NCI-H2196 (cell line): Measurements from ENCODE around the gene CACNG4.
A peak's percentile ranks its signal among the peaks of the same experiment; 100 is the strongest.

ENCODE experiments used
- DNase-seq: peaks from one replicate; lab custom pipeline; 2025; ENCODE audit not compliant: unreplicated experiment; lab: John Stamatoyannopoulos, UW

CACNG4 gene

DNA sequence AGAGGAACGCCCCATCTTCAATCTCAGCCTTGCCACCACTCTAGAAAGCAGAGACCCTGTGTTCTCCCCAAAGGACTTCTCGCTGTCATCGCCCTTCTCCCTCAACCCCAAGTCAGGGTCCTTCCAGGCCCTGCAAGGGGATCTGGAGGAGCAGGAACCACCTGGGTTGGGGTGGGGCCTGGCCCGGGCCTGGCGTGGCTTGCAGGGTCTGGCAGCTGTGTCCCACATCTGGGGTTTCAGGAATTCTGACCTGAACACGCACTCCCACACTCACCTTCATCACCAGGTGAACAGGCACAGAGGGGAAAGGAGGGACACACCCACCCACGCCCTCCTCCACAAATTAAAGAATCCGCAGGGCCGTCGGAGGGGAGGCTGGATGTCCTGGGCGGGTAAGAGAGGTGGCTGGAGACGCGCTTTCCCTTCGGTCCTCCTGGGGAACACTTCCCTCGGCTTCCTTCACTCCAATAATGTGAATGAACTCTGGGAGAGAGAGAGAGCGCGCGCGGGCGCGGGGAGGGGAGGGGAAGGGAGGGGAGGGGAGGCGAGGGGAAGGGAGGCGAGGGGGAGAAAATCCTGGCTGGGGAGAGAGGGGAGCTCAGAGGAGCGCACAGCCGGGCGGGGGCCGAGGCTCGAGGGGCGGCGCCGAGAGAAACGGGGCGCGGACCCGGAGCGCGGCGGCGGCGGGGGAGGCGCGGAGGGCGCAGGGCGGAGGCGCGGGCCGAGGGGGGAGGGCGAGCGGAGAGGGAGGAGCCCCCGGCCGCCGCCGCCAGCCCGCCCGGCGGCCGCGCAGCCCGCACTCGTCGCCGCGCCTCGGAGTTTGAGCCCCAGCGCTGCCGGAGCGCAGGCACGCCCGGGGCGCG is at the start of gene CACNG4:
CACNG4 (plus strand) TSS at position 799 of the 863 bp plus-strand sequence. CDS start 205 bp downstream, outside the sequence.
- DNase-seq: peak; percentile 65

DNA sequence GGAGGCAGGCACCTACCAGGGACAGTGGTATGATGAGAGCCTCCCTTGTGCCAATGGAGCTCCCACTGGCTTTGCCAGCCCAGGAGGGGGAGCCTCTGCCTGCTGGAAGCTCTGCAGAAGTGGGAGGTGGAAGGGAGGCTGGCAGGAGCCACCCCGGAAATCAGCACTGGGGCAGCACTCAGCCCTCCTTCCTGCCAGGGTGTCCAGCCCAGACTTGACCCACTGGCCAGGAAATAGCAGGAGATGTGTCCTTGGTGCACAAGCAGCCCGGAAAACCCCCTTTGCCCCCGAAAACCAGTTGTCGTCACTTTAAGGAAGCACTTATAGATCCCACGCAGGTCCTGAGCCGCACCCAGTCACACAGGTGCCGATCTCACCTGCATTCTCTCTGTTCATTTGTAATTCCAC is 49.3 kb upstream of the CACNG4 start:
- peak; percentile 24 for DNase-seq

DNA sequence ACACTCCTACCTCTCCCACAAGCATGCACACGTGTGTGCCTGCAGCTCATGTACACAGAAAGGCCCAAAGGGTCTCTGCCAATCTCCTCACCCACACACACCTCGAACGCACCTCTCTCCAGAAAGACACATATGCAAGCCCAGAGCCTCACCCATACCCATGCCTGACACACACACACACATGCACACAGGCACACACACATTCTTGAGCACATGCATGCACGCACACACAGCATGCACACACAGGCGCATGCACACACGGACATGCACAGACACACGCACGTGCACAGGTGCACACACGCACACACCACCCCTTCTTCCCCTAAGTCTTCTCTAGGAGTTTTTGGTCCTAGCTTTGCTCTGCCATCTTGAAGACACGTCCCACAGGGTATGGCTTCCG is 48.7 kb upstream of the CACNG4 start:
- DNase-seq: no peak

DNA sequence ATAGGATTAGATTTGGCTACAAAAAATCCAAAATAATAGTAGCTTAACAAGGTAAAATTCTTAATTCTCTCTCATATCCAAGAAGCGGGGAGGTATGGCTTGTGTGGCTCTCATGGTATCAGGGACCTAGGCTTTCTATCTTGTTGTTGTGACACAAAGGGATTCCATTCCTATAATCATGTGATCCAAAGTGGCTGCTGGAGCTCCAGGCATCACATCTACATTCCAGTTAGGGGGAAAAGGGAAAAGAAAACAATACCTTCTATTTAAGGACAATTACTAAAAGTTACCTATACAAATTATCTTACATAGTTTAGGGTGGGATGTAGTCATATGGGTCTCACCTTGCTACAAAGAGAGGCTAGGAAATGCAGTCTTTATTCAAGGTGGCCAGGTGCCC is 47.6 kb upstream of the CACNG4 start:
- no peak for DNase-seq

DNA sequence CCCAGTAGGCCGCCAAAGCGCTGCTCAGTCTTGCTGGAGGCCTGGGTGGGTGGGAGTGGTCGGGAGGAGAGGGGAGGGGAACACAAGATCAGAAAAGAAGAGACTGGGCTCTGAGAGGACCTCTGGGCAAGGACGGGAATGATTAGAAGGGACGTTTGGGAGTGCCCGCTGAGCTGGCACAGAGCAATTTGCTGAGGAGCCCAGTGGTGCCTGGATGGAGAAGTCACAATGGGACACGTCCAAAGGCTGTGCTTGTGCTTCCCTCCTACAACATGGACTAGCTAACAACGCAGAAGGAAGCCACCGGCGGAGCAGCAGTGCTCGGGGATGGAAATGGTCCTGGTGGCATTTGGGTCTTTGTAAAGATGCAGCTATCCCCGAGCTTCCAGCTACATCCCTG is 45.6 kb upstream of the CACNG4 start:
- no peak for DNase-seq

DNA sequence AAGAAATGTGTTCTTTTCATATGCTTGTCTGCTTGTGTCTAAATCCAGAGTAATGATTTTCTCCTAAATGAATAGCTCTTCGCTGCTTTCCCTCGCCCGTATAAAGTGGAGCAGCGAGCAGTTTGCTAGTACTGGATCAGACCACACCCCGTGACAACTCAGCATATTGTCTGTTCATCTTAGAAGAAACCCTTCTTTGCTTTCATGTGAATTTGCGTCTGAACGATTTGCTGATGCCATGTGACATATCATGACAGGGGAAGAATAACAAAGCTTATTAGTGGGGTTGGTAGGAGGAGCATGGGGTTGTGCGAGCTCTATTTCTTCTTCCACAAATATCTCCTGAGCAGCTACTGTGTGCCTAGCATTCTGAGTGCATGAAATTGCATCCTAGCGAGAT is 44.1 kb upstream of the CACNG4 start:
- DNase-seq: no peak

DNA sequence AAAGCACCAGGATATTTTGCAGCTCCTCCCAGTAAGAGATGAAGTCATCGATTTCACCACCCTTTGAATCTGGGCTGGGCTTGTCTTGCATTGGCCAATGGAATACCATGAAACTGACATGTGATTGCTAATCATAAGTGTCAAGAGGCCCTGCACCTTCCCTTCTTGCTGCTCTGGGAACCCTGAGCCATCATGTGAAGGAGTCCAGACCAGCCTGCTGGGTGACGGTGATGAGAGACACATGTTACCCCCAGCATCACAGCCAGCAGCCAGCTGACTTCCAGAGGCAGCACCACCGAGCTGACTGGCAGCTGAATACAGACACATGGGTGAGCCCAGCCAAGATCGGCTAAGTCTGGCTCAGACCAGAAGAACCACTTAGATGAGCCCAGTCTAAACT is 43.6 kb upstream of the CACNG4 start:
- no peak for DNase-seq

DNA sequence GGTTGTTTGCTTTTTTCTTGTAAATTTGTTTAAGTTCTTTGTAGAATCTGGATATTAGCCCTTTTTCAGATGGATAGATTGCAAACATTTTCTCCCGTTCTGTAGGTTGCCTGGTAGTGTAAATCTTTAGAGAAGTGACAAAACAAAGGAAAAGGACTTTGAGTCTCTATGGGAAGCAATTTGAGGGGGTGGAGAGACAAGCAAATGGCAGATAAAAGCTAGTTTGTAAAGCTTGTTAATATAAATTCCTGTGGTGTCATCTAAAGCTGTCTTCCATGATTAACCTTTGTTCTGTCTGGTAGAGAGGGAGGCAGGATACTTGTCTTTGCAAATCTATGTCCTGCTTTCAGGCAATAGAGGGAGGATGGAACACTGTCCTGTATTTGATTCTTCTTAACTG is 40.6 kb upstream of the CACNG4 start:
- DNase-seq: no peak

DNA sequence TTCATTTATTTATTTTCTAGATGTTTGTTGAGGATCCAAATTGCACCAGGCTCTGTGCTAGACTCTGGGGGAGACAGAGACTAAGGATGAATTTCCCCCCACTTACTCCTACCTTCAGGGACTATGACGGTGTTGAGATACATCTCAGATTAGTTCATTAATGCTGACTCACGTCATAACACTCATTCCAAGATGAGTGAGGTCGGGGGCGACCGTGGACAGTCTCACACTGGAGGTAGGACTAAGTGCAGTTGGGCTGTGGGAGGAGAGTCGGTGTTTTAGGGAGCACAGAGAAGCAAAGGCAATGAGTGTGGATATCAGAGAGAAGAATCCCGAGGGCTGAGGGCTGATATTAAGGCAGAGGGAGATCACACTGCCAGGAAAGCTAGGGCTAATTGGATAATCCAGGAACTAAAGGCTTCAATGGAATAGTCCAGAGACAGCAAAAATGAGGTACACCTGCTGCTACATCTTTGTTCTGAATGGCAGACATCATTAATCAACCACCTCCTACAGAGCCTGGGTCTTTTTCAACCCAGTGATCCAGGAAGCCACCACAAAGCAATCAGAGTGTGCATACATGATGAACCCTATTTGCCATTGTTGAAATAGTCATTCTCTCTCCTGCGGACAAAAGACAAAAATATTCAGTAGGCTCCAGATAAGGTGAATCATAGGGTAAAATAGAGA is 38.6 kb upstream of the CACNG4 start:
- DNase-seq: no peak

DNA sequence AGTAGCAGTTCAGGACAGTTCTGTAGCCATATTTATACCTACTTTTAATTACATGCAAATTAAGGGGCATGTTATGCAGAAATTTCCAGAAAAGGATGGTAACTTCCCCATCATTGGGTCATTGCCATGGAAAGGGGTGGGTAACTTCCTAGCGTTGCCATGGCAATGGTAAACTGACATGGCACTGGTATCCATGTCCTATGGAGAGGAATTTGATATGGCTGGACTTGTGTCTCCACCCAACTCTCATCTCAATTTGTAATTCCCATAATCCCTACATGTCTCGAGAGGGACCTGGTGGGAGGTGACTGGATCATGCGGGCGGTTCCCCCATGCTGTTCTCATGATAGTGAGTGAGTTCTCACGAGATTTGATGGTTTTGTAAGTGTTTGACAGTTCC is 35.6 kb upstream of the CACNG4 start:
- no peak for DNase-seq

DNA sequence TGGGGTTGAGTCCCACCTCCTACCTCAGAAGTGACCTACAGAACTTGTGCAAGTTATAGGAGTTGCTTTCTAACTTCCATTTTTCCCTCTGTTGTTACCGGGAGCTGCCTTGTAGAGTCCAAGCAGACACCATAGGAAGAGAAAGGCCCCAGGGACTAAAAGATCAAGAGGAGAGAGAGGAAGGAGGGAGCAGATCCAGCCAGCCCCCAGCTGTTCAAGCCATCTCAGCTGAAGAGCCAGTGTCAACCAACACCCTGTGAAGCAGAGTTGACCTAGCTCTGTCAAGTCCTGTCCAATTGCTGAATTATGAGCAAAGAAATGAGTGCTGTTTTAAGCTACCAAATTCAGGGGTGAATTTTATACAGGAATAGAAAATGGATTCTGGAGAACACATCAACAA is 34.9 kb upstream of the CACNG4 start:
- no peak for DNase-seq

DNA sequence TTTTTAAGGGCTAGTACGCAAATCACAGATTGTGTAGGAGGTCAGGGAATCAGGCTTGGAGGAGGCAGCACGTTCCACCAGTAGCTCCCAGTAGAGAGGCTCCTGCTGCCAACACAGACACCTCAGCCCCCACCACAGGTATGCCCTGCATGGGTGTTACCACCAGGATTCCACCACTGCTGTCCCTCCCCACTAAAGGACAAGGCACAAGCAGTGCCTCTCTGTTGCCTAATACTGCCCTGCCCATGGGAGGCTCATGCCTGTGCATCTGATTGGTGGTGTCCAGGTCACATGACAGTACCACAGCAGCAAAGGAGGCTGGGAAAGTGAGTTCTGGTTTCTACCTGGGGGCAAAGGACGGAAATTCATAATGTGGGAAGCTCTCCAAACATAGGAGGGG is 33.6 kb upstream of the CACNG4 start:
- no peak for DNase-seq

DNA sequence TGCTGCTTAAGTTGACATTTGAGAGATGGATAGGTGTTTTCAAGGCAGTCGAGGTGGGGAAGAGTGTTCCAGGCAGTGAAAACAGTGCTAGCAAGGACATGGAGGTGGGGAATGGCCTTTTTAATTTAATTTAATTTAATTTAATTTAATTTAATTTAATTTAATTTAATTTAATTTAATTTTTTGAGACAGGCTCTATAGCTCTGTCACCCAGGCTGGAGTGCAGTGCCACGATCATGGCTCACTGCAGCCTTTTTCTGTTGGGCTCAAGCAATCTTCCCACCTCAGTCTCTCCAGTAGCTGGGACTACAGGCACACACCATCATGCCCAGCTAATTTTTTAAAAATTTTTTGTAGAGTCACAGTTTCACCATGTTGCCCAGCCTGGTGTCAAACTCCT is 32.2 kb upstream of the CACNG4 start:
- DNase-seq: no peak

DNA sequence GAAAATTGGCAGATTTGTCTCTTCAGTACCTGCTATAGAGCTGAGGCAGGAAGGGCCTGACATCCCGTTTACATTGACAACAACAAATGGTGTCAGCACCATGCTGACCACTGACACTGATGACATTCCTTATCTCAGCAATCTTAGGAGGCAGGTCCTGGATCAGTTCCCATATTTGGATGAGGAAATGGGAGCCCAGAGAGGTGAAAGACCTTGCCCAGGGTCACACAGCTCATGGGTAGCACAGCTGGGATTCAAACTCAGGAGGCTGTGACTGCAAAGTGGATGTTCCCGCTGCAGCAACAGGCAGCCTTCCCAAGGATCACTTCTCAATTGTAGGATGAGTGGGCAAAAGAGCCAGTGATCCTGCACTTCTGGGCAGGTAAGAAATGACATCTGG is 30.5 kb upstream of the CACNG4 start:
- DNase-seq: no peak

DNA sequence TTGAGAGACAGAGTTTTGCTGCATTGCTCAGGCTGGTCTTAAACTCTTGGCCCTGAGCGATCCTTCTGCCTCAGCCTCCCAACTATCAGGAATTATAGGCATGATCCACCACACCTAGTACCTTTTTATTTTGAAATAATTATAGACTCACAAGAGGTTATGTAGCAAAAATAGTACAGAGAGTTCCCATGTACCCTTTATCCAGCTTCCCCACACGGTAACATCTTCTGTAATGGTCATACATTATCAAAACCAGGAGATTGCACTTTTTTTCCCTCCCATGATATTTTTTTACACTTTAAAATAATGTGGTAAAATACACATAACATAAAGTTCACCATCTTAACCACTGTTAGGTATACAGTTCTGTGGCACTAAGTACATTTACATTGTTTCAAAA is 28.8 kb upstream of the CACNG4 start:
- no peak for DNase-seq

DNA sequence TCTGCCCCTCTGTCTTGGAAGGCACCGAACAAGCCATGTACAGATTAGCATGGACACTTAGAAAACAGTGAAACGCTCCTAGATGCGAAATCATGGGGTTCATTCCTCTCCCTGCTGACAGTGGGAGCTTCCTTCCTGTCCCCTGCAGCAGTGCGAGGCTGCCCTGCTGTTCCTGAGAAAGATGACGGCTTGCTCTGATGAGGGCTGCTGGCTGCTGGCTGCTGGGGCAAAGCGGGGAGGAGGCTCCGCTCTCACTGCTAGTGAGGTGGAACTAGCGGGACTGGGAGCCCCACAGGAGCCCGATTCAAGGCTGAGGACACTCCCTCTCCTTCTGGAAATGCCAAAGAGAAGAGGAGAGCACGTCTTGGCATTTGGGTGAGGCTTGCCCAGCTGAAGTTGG is 25.9 kb upstream of the CACNG4 start:
- DNase-seq: no peak

DNA sequence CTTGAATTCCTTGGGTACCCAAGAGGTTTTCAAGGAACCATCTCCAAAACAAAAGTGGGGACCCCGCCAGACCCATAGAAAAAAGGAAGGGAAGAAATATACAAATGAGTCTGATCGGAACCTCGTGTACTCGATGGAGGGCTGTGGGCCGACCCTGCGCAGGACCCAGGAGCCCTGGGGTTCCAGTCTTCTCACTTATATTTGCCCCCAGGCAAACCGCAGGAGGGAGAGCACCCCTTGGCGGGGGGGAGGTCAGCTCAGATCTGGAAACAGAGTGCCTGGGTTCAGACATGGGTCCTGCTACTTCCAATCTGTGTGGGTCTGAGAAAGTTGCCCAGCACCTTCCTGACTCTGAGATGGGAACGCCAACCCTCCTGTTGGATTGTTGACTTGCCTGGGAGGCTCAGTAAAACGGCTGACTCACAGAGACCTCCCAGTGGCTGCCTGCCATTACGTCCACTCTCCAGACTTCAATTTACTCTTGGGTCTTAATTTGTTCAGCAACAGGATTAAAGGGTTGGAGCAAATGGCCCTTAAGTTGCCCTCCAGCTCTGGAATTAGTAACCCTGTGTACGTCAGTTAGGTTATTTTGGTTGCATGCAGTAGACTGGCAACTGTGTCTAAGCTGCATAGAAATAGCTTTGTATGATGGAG is 24.9 kb upstream of the CACNG4 start:
- DNase-seq: no peak

DNA sequence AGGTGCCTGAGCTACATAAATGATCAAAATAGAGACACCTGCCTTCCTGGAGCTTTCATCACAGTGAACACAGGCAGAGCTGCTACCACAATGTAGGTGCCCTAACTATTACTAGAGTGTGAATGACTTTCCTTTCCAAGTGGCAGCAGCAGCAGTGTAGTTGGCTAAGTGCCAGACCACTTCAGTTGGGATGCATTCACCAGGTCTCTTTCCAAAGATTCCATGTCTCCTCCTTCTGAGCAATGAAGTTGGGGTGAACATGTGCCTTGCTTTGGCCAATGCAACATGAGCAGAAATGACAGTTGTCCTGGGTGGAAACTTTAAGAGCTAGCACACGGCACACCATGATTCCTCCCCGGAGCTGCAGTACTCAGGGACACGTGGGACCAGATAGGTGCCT is 23.3 kb upstream of the CACNG4 start:
- DNase-seq: no peak

DNA sequence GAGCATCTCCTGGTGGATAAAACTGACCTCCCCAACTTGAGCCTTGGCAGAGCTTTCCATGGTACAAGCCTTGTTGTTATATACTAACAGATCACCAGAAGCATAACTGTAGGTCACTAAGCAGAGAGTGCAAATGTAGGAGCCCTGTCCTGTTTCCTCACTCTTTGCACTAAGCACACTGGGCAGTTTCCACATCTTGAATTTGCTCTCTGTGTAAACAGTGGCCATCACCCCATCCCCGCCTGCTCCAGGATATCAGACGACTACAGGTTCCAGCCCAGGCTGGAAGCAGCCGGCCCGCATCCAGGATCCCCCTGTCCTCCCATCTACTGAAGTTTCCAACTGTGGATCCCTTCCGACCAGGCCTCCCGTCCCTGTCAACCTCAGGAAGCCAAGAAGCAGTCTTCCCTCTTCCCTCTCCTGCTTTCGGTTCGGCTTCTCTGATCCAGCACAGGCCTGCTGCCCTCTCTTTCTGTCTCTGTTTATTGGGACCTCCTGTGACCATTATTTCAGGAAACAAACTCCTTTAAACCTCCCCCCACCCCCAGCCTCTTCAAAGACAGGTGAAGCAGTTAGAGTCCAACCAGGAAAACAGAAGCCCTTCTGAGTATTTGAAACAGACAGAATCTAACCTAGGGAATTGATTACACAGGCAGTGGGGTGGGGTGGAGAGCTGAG is 22.6 kb upstream of the CACNG4 start:
- no peak for DNase-seq

DNA sequence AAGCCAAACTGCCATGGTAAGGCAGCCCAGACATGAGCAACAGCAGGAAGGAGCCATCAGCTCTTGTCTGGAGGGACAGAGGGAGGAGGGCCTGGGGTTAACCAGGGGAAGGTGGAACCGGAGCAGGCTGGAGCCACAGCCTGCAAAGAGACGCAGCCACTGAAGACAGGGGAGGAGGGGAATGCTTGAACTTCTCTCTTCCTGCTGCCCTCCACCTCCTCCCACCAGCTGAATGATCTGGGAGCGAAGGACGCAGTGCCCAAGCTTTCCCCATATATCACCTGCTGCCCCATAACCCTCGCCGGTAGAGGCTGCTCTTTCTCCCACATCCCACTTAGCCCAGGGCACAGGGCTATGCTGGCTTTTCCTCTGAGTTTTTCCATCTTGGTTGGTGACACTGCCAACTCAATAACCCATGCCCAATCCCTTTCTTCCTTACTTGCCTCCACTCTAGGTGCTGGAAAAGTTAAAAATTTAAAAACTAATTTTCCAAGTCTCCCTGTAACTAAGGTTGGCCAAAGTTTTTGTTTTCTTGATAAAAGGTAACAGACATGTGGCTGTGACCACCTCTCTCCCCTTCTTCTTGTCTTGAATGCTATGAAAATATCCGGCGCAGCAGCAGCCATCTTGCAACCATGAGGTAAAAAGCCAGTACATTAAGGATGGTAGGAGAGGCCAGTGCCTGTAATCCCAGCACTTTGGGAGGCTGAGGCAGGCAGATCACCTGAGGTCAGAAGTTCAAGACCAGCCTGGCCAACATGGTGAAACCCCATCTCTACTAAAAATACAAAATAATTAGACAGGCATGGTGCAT is 21.8 kb upstream of the CACNG4 start:
- DNase-seq: no peak

DNA sequence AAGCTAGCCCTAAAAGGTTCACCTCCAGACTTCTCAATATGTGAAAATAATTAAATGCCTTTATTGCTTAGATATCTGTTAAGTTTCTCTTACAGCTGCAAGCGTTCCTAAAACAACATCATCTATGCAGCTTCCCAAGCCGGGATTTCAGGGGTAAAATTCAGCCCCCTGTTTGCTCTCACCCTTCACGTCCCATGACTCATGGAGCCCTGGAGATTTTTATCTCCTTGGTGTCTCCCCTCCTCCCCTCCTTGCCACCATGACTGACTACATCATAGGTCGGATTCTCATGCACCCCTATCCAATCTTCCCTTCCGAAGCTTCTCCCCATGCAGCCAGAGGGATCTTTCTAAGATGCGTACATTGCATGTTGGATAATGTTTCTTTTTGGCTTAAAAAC is 21.0 kb upstream of the CACNG4 start:
- no peak for DNase-seq
